Stomach smooth muscle (tissue), 2 donors: ENCODE results near the gene CLEC16A.

Experiments
- H3K27ac ChIP-seq: one replicate; pipeline ENCODE4 v1.7.0; 2013; ENCODE audit warnings: mild to moderate bottlenecking, low read length, inconsistent platforms
- H3K27me3 ChIP-seq, 2 donors: one replicate each; pipeline ENCODE4 v1.7.0; 2013; ENCODE audit warnings: low read length in 2 of 2; ENCODE audit not compliant: insufficient read depth in 2 of 2, control insufficient read depth in 1 of 2
- H3K36me3 ChIP-seq, 2 donors: one replicate each; pipeline ENCODE4 v1.7.0; 2013; ENCODE audit warnings: low read length in 2 of 2; ENCODE audit not compliant: control insufficient read depth in 2 of 2, insufficient read depth in 2 of 2
- H3K4me1 ChIP-seq: one replicate; pipeline ENCODE4 v1.7.0; 2013; ENCODE audit warnings: low read length; ENCODE audit not compliant: control insufficient read depth, insufficient read depth
- H3K4me3 ChIP-seq, 2 donors: one replicate each; pipeline ENCODE4 v1.7.0; 2013; ENCODE audit warnings: low read length in 2 of 2
- H3K9ac ChIP-seq, 2 donors: one replicate each; pipeline ENCODE4 v1.7.0; 2013; ENCODE audit warnings: low read length in 2 of 2, mild to moderate bottlenecking in 1 of 2
- H3K9me3 ChIP-seq, 2 donors: one replicate each; pipeline ENCODE4 v1.7.0; 2013; ENCODE audit warnings: low read length in 2 of 2; ENCODE audit not compliant: control insufficient read depth in 2 of 2
- donor health status: healthy.
- donor health status: Pancreatic carcinoma.

Gene CLEC16A

GRCh38 chr16:11180489-11180888 is 236.1 kb downstream of the CLEC16A start:
- Histone ChIP-seq H3K4me1 (peaks cover 2% of the 10 kb centered on the region), H3K9me3 (no peaks in the 10 kb centered on the region)

DNA sequence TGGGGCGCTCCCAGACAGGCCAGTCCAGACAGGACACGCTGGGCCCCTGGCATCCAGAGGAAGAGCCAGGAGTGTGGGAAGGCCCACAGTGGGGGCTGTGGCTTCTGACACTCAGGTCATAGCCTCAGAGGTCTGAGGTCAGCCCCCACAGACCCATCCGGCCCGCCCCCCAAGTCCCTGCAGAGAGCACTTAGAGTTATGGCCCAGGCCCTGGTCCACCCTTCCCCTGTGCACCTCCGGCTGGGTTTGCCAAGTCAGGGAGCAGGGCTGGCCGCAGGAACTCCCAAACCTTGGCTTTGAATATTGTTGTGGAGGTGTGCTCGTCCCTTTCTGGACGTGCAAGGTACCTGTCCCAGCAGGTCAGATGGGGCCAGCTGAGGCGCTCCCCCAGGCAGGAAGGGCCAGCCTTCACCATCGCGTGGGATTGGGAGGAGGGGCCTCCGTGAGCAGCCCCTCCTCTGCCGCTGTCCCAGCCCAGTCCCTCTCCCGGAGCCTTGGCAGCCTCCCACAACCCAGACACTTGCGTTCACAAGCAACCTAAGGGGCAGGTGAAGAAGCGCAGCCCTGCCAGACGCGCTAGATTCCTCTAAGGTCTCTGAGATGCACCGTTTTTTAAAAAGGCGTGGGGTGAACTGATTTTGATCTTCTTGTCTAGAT is 237.0 kb downstream of the CLEC16A start:
- no peak overlapping the region for H3K27ac ChIP-seq
- H3K9ac ChIP-seq: no peak overlapping the region
- H3K9me3 ChIP-seq: no peaks in the 10 kb centered on the region
- peaks cover 10 to 19% of the 10 kb centered on the region in 2 donors for H3K36me3 ChIP-seq
- H3K27me3 ChIP-seq: no peaks in the 10 kb centered on the region
- H3K4me3 ChIP-seq: no peak overlapping the region
- H3K4me1 ChIP-seq: peaks cover 2% of the 10 kb centered on the region

More at GRCh38 chr16:11180489-11180888, 236.1 kb downstream of the CLEC16A start:
- H3K27ac ChIP-seq: no peak overlapping the region
- H3K27me3 ChIP-seq: no peaks in the 10 kb centered on the region
- no peak overlapping the region for H3K9ac ChIP-seq
- peaks cover 10 to 19% of the 10 kb centered on the region in 2 donors for H3K36me3 ChIP-seq
- H3K4me3 ChIP-seq: no peak overlapping the region

DNA sequence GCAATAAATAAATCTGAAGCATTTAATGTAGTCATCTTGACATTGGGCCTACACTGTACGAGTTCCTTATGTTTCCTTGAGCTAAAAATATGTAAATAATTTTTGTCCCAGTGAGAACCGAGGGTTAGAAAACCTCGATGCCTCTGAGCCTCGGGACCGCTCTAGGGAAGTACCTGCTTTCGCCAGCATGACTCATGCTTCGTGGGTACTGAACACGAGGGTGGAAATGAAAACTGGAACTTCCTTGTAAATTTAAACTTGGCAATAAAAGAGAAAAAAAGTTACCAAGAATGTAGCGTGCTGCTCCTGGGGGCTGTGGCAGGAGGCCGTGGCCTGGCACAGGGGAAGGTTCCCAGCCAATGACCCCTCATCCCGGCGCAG is 237.5 kb downstream of the CLEC16A start:
- no peaks in the 10 kb centered on the region for H3K27me3 ChIP-seq
- no peak overlapping the region for H3K4me3 ChIP-seq
- peaks cover 10 to 19% of the 10 kb centered on the region in 2 donors for H3K36me3 ChIP-seq
- peaks cover 2% of the 10 kb centered on the region for H3K4me1 ChIP-seq
- H3K27ac ChIP-seq: no peak overlapping the region
- H3K9ac ChIP-seq: no peak overlapping the region
- H3K9me3 ChIP-seq: no peaks in the 10 kb centered on the region

DNA sequence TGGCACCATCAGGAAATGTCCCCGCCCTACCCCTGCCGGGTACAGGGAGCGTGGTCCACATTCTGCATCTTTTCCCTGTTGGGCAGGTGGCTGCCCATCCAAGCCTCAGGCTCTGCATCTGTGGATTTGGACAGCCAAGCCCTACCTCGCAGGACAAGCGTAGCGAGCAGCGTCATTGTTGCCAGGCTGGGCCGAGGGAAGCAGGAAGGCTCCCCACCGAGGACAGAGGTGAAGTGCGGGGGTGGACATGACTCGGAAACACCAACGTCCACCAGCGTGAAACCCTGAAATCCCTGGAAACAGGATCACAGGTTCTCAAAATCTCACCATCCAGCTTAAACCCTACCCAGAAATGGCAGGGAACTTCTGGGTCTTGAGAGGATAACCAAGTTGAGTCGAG is 238.0 kb downstream of the CLEC16A start:
- no peaks in the 10 kb centered on the region for H3K27me3 ChIP-seq
- H3K9ac ChIP-seq: no peak overlapping the region
- no peaks in the 10 kb centered on the region for H3K9me3 ChIP-seq
- peaks cover 2% of the 10 kb centered on the region for H3K4me1 ChIP-seq
- H3K36me3 ChIP-seq: peaks cover 10 to 19% of the 10 kb centered on the region in 2 donors
- no peak overlapping the region for H3K4me3 ChIP-seq
- H3K27ac ChIP-seq: no peak overlapping the region

DNA sequence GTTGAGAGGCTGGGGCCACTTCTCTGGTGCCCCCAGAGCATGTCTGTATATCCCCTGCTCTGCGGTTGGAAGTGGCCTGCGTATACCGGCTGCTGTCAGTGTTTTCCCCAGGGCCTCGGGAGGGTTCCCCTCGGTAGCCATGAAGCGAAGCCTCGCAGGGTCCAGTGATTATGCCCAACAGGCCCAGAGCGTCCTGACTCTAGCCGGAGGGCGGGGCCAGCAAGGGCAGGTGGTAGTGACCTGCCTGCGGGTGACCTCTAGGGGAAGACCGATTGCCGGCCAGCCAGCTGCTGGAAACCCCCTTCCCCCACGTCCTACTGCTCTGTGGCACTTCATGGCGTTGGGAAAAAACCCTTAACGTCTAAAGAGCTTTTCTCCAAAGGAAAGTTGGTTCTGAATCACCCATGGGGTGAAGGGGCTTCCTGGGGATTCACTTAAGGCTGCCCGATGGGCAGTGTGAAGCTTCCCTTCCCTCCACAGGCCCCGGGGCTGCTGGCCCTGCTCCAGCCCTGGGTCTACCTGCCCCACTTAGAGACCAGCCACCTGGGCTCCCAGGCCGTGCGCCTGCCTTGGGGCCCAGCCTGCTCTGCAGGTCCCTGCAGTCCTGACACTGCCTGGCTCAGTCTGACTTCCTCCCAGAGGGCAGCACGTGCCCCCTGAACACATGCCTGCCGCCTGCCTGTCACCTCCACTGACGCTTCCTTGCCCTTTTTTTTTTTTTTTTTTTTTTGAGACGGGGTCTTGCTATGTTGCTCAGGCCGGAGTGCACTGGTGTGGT is 238.9 kb downstream of the CLEC16A start:
- H3K27ac ChIP-seq: no peak overlapping the region
- peaks cover 9 to 16% of the 10 kb centered on the region in 2 donors for H3K36me3 ChIP-seq
- H3K4me3 ChIP-seq: no peak overlapping the region
- no peak overlapping the region for H3K9ac ChIP-seq
- no peaks in the 10 kb centered on the region for H3K9me3 ChIP-seq
- H3K4me1 ChIP-seq: peaks cover 5% of the 10 kb centered on the region
- no peaks in the 10 kb centered on the region for H3K27me3 ChIP-seq

GRCh38 chr16:11183951-11184350 is 239.6 kb downstream of the CLEC16A start:
- Histone ChIP-seq H3K9ac (no peak overlapping the region), H3K36me3 (peaks cover 8 to 11% of the 10 kb centered on the region in 2 donors), H3K4me3 (no peak overlapping the region), H3K27me3 (no peaks in the 10 kb centered on the region), H3K9me3 (no peaks in the 10 kb centered on the region), H3K4me1 (peaks cover 5% of the 10 kb centered on the region), H3K27ac (no peak overlapping the region)

DNA sequence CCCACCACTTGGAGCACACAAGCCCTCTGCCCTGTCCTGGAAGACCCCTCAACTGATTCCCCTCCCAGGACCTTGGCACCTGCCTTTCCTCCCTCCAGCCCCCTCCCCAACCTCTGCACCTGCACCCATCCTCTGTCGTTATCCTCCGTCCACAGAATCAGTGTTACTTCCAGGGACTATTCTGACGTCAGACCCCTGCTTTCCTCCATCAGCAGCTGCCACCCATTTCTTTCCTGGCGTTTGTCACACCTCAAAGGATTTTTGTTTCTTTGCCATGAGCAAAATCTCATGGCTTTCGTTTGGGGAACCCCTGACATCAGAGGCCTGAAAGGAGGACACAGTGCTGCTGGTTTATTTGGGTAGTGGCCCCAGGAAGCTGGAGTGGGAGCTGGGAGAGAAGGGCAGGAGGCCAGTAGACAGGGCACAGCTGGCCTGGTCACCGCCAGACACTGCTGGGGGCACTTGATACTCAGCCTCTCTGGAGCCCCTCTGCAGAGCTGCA is 243.2 kb downstream of the CLEC16A start:
- Histone ChIP-seq H3K27ac (no peak overlapping the region), H3K9ac (no peak overlapping the region)

DNA sequence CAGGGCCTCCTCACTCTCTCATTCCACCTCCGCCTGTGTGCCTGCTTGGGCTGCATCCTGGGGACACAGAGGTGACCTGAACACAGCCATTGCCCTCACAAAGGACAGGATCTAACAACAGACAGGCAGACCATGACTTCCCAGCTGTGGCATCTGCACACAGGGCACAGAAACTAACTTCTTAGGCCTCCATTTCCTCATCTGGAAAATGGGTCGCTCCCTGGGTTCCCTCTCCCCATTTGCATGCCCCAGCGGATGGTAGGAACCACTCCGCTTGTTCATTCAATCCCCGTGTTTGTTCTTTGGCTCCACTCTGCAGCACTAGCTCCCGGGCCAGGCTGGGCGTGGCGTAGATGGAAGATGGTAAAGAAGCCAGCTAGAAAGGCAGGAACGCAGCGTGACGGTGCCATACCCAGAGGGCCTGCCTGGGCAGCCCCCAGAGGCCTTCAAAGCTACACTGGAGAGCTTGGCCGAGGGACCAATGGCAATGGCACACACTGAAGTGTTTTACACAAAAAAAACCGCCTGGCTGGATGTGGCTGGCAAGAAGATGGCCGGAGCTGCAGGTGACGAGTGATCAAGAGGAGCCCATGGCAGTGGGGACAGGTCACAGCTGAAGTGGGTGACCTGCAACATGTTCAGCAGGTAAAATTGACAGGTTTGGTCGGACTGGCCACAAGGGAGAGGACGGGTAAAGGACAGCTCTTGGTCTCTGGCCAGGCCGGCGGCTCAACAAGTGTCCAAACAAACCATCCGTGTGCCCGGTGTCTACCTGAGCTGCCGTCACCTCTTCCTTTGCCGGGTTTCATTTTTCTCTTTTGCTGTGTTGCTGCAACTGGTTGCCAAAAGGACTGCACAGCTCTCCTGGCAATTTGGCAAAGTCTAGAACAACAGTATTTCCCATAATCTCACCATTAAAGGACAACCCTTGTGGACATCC is 244.7 kb downstream of the CLEC16A start:
- Histone ChIP-seq H3K9me3 (no peaks in the 10 kb centered on the region), H3K4me3 (no peak overlapping the region), H3K27ac (no peak overlapping the region), H3K27me3 (no peaks in the 10 kb centered on the region), H3K9ac (no peak overlapping the region), H3K4me1 (peaks cover 3% of the 10 kb centered on the region), H3K36me3 (no peaks in the 10 kb centered on the region)

More for the DNA sequence above, 243.2 kb downstream of the CLEC16A start:
- Histone ChIP-seq H3K27me3 (no peaks in the 10 kb centered on the region), H3K9me3 (no peaks in the 10 kb centered on the region), H3K4me1 (peaks cover 3% of the 10 kb centered on the region), H3K4me3 (no peak overlapping the region), H3K36me3 (no peaks in the 10 kb centered on the region)

- no peaks in the 10 kb centered on the region for H3K27me3 ChIP-seq
- no peak overlapping the region for H3K9ac ChIP-seq
- no peaks in the 10 kb centered on the region for H3K9me3 ChIP-seq
- peaks cover 3% of the 10 kb centered on the region for H3K4me1 ChIP-seq
- no peak overlapping the region for H3K27ac ChIP-seq
- H3K4me3 ChIP-seq: no peak overlapping the region
- H3K36me3 ChIP-seq: no peaks in the 10 kb centered on the region
Observed at GRCh38 chr16:11190588-11191560, 246.5 kb downstream of the CLEC16A start.
